ENCODE measurements around the gene SRCIN1.
"Not testable (repeated sequence)": the region's sequence is repeated elsewhere in the genome, so short reads cannot be mapped to it uniquely, and the experiment has no call there.

Gene SRCIN1

DNA sequence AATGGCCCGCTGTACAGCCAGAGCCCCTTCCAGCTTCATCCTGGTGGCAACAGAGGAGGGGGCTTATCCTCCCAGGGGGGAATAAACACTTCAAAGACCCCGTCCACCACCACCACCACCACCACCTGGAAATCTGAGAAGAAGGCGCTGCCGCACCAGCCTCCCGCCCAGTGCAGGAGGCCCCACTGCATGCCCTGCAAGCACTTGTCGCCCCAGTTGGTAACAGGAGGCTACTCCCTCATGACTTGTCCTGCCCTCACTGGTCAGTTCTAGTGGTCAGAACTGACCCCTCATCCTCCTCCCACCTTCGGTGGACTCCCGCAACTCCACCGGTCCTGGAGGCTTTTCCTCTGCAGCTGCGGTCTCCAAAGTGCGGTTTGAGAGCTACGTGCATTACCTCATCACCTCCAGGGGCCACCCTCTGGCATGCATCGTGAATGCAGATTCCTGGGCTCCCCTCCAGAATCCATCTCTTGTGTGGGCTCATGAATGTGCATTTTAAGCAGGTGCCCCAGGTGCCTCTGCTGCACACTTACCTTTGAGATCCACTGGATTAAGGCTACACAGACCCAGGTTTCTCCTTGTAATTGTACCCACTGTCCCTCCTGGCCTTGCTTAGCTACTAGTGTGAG is 71.8 kb downstream of the SRCIN1 start:
- TF ChIP-seq ZFX (IDR thresholded peaks at IDR 0.05; ENCODE audit: borderline replicate concordance) = no peak
- TF ChIP-seq CTCF (IDR thresholded peaks at IDR 0.05) = no peak

DNA sequence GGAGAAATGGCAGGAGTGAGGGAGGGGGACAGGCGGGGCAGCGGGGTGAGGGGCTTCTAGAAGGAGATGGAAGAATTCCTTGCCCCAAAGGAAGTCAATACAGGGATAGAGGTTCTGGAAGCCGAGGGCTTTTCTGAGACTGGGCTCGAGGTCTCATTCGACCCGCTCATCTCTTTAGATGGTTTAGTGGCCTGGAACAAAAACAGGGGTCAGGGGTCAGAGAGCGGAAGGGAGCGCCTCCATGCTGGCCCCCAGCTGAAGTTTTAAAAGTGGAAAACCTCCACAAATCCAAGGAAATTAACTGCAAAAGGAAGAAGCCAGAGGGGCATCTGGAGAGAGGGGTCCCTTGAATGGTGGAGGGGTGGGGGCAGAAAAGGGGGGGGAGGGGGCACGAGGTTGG is 72.5 kb downstream of the SRCIN1 start:
- H3K27ac ChIP-seq = no peak overlapping the region
- TF ChIP-seq ZFX (IDR thresholded peaks at IDR 0.05; ENCODE audit: borderline replicate concordance) (no peak), CTCF (IDR thresholded peaks at IDR 0.05) (no peak)

More for the DNA sequence above, 71.8 kb downstream of the SRCIN1 start:
- H3K27ac ChIP-seq = no peak overlapping the region

GRCh38 chr17:38532451-38532850 is 73.3 kb downstream of the SRCIN1 start:
- TF ChIP-seq ZFX (IDR thresholded peaks at IDR 0.05; ENCODE audit: borderline replicate concordance) = no peak
- no peak for TF ChIP-seq CTCF (IDR thresholded peaks at IDR 0.05)
- H3K27ac ChIP-seq = no peak overlapping the region

DNA sequence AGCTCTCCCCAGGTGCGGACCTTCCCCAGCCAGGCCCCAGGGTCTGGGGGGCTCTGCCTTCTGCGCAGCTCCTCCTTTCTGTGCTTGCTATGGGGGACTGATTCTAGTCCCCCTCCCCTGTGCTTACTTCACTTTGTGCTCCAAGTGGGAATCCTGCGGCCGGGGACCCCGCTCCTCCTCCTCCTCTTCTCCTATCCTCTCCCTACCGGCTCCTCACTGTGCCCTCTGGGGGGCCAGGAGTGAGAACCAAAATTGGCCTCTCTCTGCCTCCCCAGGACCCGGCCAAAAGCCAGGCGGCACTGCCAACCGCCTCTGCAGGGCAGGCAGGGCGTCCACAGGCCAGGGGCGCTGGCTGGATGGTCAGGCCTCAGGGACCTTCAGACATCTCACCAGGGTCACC is 74.0 kb downstream of the SRCIN1 start:
- not testable (repeated sequence) for H3K27ac ChIP-seq

GRCh38 chr17:38530856-38531255 is 74.9 kb downstream of the SRCIN1 start:
- not testable (repeated sequence) for H3K27ac ChIP-seq

- H3K27ac ChIP-seq = not testable (repeated sequence)
These were observed 77.6 kb downstream of the SRCIN1 start for GRCh38 chr17:38528141-38528540.

GRCh38 chr17:38526526-38526925 is 79.2 kb downstream of the SRCIN1 start:
- not testable (repeated sequence) for H3K27ac ChIP-seq

DNA sequence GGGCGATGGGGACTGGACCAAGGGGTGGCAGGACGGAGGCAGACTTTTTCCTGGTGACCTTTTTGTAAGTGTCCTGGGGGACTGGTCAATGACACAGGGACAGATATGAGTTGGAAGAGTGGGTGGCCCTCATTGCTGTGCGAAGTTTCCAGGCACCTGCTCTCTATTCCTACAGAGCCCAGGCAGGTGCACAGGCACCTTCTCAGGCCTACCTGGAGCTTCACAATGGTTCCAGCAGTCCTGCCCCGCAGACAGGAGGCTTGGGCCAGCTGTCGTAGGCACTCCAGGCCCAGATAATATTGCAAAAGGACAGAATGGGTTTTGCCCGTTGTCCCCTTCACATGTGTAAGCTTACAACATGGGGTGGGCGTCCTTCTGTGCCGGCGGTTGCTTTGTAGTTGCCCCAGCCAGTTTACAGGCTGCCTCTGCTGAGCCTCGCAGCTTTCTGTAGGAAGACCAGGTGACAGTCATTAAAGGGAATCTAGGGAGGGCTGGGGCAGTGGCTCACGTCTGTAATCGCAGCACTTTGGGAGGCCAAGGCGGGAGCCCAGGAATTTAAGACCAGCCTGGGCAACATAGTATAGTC is 93.2 kb downstream of the SRCIN1 start:
- TF ChIP-seq CTCF (IDR thresholded peaks at IDR 0.05) = no peak
- TF ChIP-seq ZFX (IDR thresholded peaks at IDR 0.05; ENCODE audit: borderline replicate concordance) = no peak
- no peak overlapping the region for H3K27ac ChIP-seq

DNA sequence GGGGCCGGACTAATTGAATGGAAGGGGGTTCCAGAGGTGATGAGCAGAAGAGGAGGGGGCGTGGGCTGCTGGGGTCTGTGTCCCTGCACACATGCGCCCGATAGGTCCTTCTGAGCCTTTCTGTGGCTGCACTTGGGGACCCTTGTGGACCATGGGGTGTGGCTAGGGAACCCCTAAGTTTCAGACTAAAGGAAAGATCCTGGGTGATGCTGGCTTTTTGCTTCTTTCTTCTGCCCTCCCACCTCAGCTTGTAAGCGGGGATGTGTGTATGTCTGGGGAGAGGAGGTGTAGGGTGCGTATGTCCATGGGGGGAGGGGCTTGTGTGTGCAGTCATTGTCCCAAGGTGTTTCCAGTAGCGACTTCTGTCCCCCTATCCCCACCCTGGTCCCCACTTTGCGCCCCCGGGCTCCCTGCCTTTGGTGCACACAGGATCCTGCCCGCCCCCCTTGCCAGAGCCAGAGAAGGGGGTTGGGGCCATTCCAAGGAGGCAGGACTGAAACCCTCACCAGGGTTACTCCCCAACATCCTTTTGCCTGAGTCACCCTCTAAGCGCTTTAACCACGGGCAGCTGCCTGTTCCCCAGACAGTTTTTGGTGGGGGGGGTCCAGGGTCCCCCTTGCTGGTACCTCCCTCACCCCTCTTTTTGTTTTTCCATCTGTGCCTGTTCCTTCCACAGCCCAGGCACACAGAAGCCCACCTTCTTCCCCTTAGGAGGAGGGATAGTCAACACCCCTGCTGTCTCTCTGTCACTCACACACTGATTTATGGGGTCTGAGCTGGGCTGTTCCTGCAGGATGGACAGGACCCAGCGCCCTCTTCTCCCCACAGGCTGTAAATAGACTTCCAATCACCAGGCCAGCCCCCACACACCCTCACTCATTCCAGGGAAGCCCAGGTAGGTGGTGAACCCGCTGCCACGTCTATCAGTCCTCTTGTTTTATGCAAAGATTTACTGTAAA is 94.3 kb downstream of the SRCIN1 start:
- TF ChIP-seq ZFX (IDR thresholded peaks at IDR 0.05; ENCODE audit: borderline replicate concordance) (no peak), CTCF (IDR thresholded peaks at IDR 0.05) (no peak)
- no peak overlapping the region for H3K27ac ChIP-seq

Measured in 22Rv1 (cell line).